ENCODE data around the gene SLC4A2. TPM values are rescaled to one million over a fixed set of nuclear protein-coding genes. Genes with fewer than 3 reads are reported as not detected.

The SLC4A2 gene
- total RNA-seq, 4 donors from 2014 or later, result 48.5 to 109 (median 69.0) TPM

- Histone ChIP-seq H3K4me1 (peaks cover 12 to 46% of the 10 kb centered on the region in 2 donors), H3K36me3 (no peaks in the 10 kb centered on the region), H3K27me3 (no peaks in the 10 kb centered on the region), H3K4me3 (replicated peaks in 1 of 3) (peak overlapping the region in 1 of 3 donors; percentile 16), H3K27ac (peak overlapping the region; percentile 49 to 78 (median 69)), H3K9me3 (no peaks in the 10 kb centered on the region)
- intact Hi-C loops (cut with DNase I), result no loop called here
- TF ChIP-seq POLR2A (IDR thresholded peaks at IDR 0.05), result no peak
- TF ChIP-seq, protein P1, sequence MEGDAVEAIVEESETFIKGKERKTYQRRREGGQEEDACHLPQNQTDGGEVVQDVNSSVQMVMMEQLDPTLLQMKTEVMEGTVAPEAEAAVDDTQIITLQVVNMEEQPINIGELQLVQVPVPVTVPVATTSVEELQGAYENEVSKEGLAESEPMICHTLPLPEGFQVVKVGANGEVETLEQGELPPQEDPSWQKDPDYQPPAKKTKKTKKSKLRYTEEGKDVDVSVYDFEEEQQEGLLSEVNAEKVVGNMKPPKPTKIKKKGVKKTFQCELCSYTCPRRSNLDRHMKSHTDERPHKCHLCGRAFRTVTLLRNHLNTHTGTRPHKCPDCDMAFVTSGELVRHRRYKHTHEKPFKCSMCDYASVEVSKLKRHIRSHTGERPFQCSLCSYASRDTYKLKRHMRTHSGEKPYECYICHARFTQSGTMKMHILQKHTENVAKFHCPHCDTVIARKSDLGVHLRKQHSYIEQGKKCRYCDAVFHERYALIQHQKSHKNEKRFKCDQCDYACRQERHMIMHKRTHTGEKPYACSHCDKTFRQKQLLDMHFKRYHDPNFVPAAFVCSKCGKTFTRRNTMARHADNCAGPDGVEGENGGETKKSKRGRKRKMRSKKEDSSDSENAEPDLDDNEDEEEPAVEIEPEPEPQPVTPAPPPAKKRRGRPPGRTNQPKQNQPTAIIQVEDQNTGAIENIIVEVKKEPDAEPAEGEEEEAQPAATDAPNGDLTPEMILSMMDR (IDR thresholded peaks at IDR 0.05), result no peak
- peak; percentile 30 to 44 for DNase-seq
- WGBS, 2 donors, result 68 to 75% methylated on average over 29 to 30 of the region's 30 CpGs
Observed at GRCh38 chr7:151088856-151089699, 29.7 kb downstream of the SLC4A2 start.

GRCh38 chr7:151089893-151090730, 30.7 kb downstream of the SLC4A2 start:
- no peak for DNase-seq

GRCh38 chr7:151091003-151091402, 31.6 kb downstream of the SLC4A2 start:
- Histone ChIP-seq H3K4me3 (replicated peaks in 1 of 3) (no peak overlapping the region), H3K27ac (no peak overlapping the region), H3K4me1 (peaks cover 9 to 40% of the 10 kb centered on the region in 2 donors), H3K27me3 (no peaks in the 10 kb centered on the region), H3K9me3 (no peaks in the 10 kb centered on the region), H3K36me3 (no peaks in the 10 kb centered on the region)
- DNase-seq, result no peak
- TF ChIP-seq POLR2A (IDR thresholded peaks at IDR 0.05), result no peak
- TF ChIP-seq, protein P1 (IDR thresholded peaks at IDR 0.05), result no peak
- intact Hi-C loops (cut with DNase I), result no loop called here
- 92 to 93% methylated on average over 4 to 7 of the region's 7 CpGs for WGBS, 2 donors

More at GRCh38 chr7:151089893-151090730, 30.7 kb downstream of the SLC4A2 start:
- Histone ChIP-seq H3K4me1 (peaks cover 12 to 46% of the 10 kb centered on the region in 2 donors), H3K27me3 (no peaks in the 10 kb centered on the region), H3K9me3 (no peaks in the 10 kb centered on the region), H3K27ac (peak overlapping the region; percentile 49 to 78 (median 69)), H3K36me3 (no peaks in the 10 kb centered on the region), H3K4me3 (replicated peaks in 1 of 3) (no peak overlapping the region)
- intact Hi-C loops (cut with DNase I), result no loop called here
- TF ChIP-seq, protein P1 (IDR thresholded peaks at IDR 0.05), result no peak
- no peak for TF ChIP-seq POLR2A (IDR thresholded peaks at IDR 0.05)
- WGBS, 2 donors, result 81 to 88% methylated on average over 18 to 22 of the region's 22 CpGs

DNA sequence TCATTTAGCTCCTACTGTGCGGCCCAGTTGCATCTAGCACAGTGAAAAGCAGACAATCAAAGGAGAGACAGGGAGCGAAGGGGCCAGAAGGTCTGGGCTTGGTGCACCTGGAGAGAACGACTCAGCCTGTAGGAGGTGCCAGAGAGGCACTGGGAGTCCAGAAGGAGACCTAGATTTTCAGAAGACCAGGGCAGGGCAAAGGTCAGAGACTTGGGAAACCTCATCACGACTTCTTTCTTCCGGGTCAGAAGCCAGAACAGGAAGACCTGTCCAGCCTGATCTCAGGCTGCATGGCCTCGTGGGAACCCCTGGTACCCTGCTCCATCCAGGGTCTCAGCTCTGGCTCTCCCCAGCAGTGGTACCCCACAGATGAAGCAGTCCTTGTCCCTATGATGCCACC, 32.0 kb downstream of the SLC4A2 start:
- Histone ChIP-seq H3K4me3 (replicated peaks in 1 of 3) (no peak overlapping the region), H3K27me3 (no peaks in the 10 kb centered on the region), H3K27ac (no peak overlapping the region), H3K36me3 (no peaks in the 10 kb centered on the region), H3K4me1 (peaks cover 9 to 40% of the 10 kb centered on the region in 2 donors), H3K9me3 (no peaks in the 10 kb centered on the region)
- no peak for DNase-seq
- 56 to 59% methylated on average over 5 to 6 of the region's 6 CpGs for WGBS, 2 donors
- TF ChIP-seq POLR2A (IDR thresholded peaks at IDR 0.05), result no peak
- TF ChIP-seq, protein P1 (IDR thresholded peaks at IDR 0.05), result peak in 1 of 6 experiments; percentile 35
- intact Hi-C loops (cut with DNase I), result no loop called here
